H9 (cell line): ENCODE results near the gene WEE1. TPM values are rescaled to one million over a fixed set of nuclear protein-coding genes. Genes with fewer than 3 reads are reported as not detected.

ENCODE experiments used
- DNase-seq: peaks from one replicate; pipeline ENCODE4 v3.0.0-alpha.2; 2017
- H2AFZ ChIP-seq: one replicate; pipeline ENCODE4 v1.6.1; 2013; ENCODE audit warnings: mild to moderate bottlenecking, low read length, control low read depth, moderate library complexity
- H2AK5ac ChIP-seq: 2 replicates; pipeline ENCODE4 v1.6.1; 2013; ENCODE audit warnings: low read length, control low read depth, mixed read lengths; ENCODE audit not compliant: insufficient read length
- H2BK120ac ChIP-seq: one replicate; pipeline ENCODE4 v1.6.1; 2013; ENCODE audit warnings: low read depth, mild to moderate bottlenecking, low read length, control low read depth, inconsistent platforms; ENCODE audit not compliant: poor library complexity, severe bottlenecking
- H2BK12ac ChIP-seq: 2 replicates; pipeline ENCODE4 v1.6.1; 2013; ENCODE audit warnings: low read length, control low read depth, mixed read lengths, low read depth; ENCODE audit not compliant: insufficient read length
- H2BK15ac ChIP-seq: 2 replicates; pipeline ENCODE4 v1.6.1; 2013; ENCODE audit warnings: low read depth, low read length, control low read depth
- H2BK20ac ChIP-seq: one replicate; pipeline ENCODE4 v1.6.1; 2013; ENCODE audit warnings: low read depth, mild to moderate bottlenecking, low read length, control low read depth, inconsistent platforms; ENCODE audit not compliant: poor library complexity, severe bottlenecking
- H2BK5ac ChIP-seq: 2 replicates; pipeline ENCODE4 v1.6.1; 2013; ENCODE audit warnings: low read length, control low read depth, mixed read lengths; ENCODE audit not compliant: insufficient read length
- H3K14ac ChIP-seq: 2 replicates; pipeline ENCODE4 v1.6.1; 2013; ENCODE audit warnings: low read length, control low read depth; ENCODE audit not compliant: insufficient read depth
- H3K18ac ChIP-seq: 2 replicates; pipeline ENCODE4 v1.6.1; 2013; ENCODE audit warnings: low read depth, mild to moderate bottlenecking, mixed read lengths, low read length, control low read depth; ENCODE audit not compliant: insufficient read length
- H3K23ac ChIP-seq: 2 replicates; pipeline ENCODE4 v1.6.1; 2013; ENCODE audit warnings: low read length, control low read depth, mixed read lengths, low read depth; ENCODE audit not compliant: insufficient read length
- H3K23me2 ChIP-seq: 2 replicates; pipeline ENCODE4 v1.6.1; 2013; ENCODE audit warnings: low read depth, mild to moderate bottlenecking, mixed read lengths, low read length, control low read depth; ENCODE audit not compliant: insufficient read length, poor library complexity, severe bottlenecking
- H3K27ac ChIP-seq: 2 replicates; pipeline ENCODE4 v1.5.1; 2013; ENCODE audit warnings: low read length, control low read depth, mixed read lengths, low read depth; ENCODE audit not compliant: insufficient read length
- H3K27me3 ChIP-seq: 2 replicates; pipeline ENCODE4 v1.6.1; 2013; ENCODE audit warnings: low read length, control low read depth, inconsistent platforms; ENCODE audit not compliant: insufficient read depth
- H3K4ac ChIP-seq: 2 replicates; pipeline ENCODE4 v1.6.1; 2013; ENCODE audit warnings: low read depth, mild to moderate bottlenecking, control low read depth, inconsistent platforms, low read length, moderate library complexity
- H3K4me1 ChIP-seq: 2 replicates; pipeline ENCODE4 v1.6.1; 2013; ENCODE audit warnings: low read length, control low read depth, inconsistent platforms; ENCODE audit not compliant: insufficient read depth
- H3K4me2 ChIP-seq: 2 replicates; pipeline ENCODE4 v1.6.1; 2013; ENCODE audit warnings: low read length, control low read depth, mixed read lengths; ENCODE audit not compliant: insufficient read length, insufficient read depth
- H3K56ac ChIP-seq: 2 replicates; pipeline ENCODE4 v1.6.1; 2013; ENCODE audit warnings: low read depth, mild to moderate bottlenecking, mixed read lengths, low read length, control low read depth; ENCODE audit not compliant: insufficient read length
- H3K79me1 ChIP-seq: 2 replicates; pipeline ENCODE4 v1.6.1; 2013; ENCODE audit warnings: low read depth, mild to moderate bottlenecking, moderate library complexity, low read length, control low read depth, inconsistent platforms; ENCODE audit not compliant: insufficient read depth, poor library complexity, severe bottlenecking
- H3K79me2 ChIP-seq: 2 replicates; pipeline ENCODE4 v1.6.1; 2013; ENCODE audit warnings: low read length, control low read depth, inconsistent platforms; ENCODE audit not compliant: insufficient read depth
- H3K9ac ChIP-seq: 2 replicates; pipeline ENCODE4 v1.6.1; 2013; ENCODE audit warnings: low read length, control low read depth, mixed read lengths; ENCODE audit not compliant: insufficient read length; ENCODE audit errors: extremely low read depth
- H3K9me3 ChIP-seq: one replicate; pipeline ENCODE4 v1.6.1; 2013; ENCODE audit warnings: low read depth, low read length, inconsistent platforms; ENCODE audit not compliant: control insufficient read depth
- H3T11ph ChIP-seq: one replicate; pipeline ENCODE4 v1.6.1; 2013; ENCODE audit warnings: mild to moderate bottlenecking, low read length, control low read depth, inconsistent platforms
- H4K20me1 ChIP-seq: one replicate; pipeline ENCODE4 v1.6.1; 2013; ENCODE audit not compliant: control insufficient read depth, insufficient read length, insufficient read depth
- H4K5ac ChIP-seq: 2 replicates; pipeline ENCODE4 v1.6.1; 2013; ENCODE audit warnings: low read depth, mild to moderate bottlenecking, mixed read lengths, low read length, control low read depth; ENCODE audit not compliant: insufficient read length
- H4K8ac ChIP-seq: replicated peaks from 2 replicates; pipeline ENCODE4 v1.6.1; 2013; ENCODE audit warnings: low read length, control low read depth, mixed read lengths, low read depth; ENCODE audit not compliant: insufficient read length
- H4K91ac ChIP-seq: 2 replicates; pipeline ENCODE4 v1.6.1; 2013; ENCODE audit warnings: low read depth, mild to moderate bottlenecking, moderate library complexity, mixed read lengths, low read length, control low read depth; ENCODE audit not compliant: insufficient read length
- H3K27ac Mint-ChIP-seq, 3 experiments: 2 replicates in 2 of 3; 3 replicates in 1 of 3; pipeline ENCODE4 v1.8.0; 2020 to 2021; ENCODE audit warnings: mixed read lengths in 3 of 3, mild to moderate bottlenecking in 1 of 3, moderate library complexity in 1 of 3
- H3K27me3 Mint-ChIP-seq: 2 replicates; pipeline ENCODE4 v1.8.0; 2021; ENCODE audit warnings: low read depth, mild to moderate bottlenecking, moderate library complexity, mixed read lengths
- H3K36me3 Mint-ChIP-seq, 3 experiments: 2 replicates in 2 of 3; 3 replicates in 1 of 3; pipeline ENCODE4 v1.8.0; 2020 to 2021; ENCODE audit warnings: low read depth in 3 of 3, mixed read lengths in 3 of 3; ENCODE audit not compliant: insufficient read depth in 1 of 3
- H3K4me1 Mint-ChIP-seq, 2 experiments: 2 replicates each; pipeline ENCODE4 v1.8.0; 2020; ENCODE audit warnings: mixed read lengths in 2 of 2
- H3K4me3 Mint-ChIP-seq, 2 experiments: 2 replicates in 1 of 2; 3 replicates in 1 of 2; pipeline ENCODE4 v1.8.0; 2020 to 2021; ENCODE audit warnings: mild to moderate bottlenecking in 2 of 2, mixed read lengths in 2 of 2, moderate library complexity in 1 of 2
- H3K9me3 Mint-ChIP-seq, 2 experiments: 2 replicates in 1 of 2; 3 replicates in 1 of 2; pipeline ENCODE4 v1.8.0; 2020; ENCODE audit warnings: mild to moderate bottlenecking in 2 of 2, mixed read lengths in 2 of 2, moderate library complexity in 1 of 2
- CTCF ChIP-seq: fragments of 200-600 bp; sonication (generic); conservative IDR thresholded peaks from 3 replicates; pipeline ENCODE4 v1.8.0; 2021; ENCODE audit warnings: antibody characterized with exemption, mild to moderate bottlenecking
- WGBS: extraction: QIAGEN DNeasy Blood & Tissue Kit; methylation state at CpG from one replicate; pipeline ENCODE4 v1.1.7; 2013; ENCODE audit warnings: missing lambda C conversion rate, low lambda C conversion rate, mixed read lengths; ENCODE audit not compliant: insufficient read length; ENCODE audit errors: extremely low coverage; 5-methylcytosine and 5-hydroxymethylcytosine counted together
- total RNA-seq: library from RNA; stranded (reverse); gene quantifications from 2 replicates; pipeline ENCODE4 v1.2.1, GENCODE V29; 2021

The WEE1 gene
- total RNA-seq, 1 experiment from 2014 or later, result 142 TPM

- no peak overlapping the region for H3K9ac ChIP-seq
Measured at GRCh38 chr11:9605742-9606141, 32.3 kb downstream of the WEE1 start.

More at GRCh38 chr11:9605742-9606141, 32.3 kb downstream of the WEE1 start:
- Histone ChIP-seq H2BK120ac (no peak overlapping the region), H2BK15ac (no peak overlapping the region), H2BK20ac (no peak overlapping the region), H3K4me1 (peaks cover 5% of the 10 kb centered on the region; the same call in 1 of the 2 replicates), H3K18ac (no peak overlapping the region), H3K79me1 (no peaks in the 10 kb centered on the region), H4K8ac (no peak overlapping the region), H2AFZ (no peak overlapping the region), H2AK5ac (no peak overlapping the region), H3T11ph (no peak overlapping the region), H4K20me1 (no peaks in the 10 kb centered on the region), H3K56ac (no peak overlapping the region), H3K14ac (no peak overlapping the region), H3K27me3 (no peaks in the 10 kb centered on the region), H4K5ac (no peak overlapping the region), H2BK12ac (no peak overlapping the region), H2BK5ac (no peak overlapping the region), H3K23ac (no peak overlapping the region), H3K9me3 (no peaks in the 10 kb centered on the region), H3K23me2 (no peaks in the 10 kb centered on the region), H3K4ac (no peak overlapping the region), H3K4me2 (no peak overlapping the region), H4K91ac (no peak overlapping the region), H3K79me2 (no peaks in the 10 kb centered on the region), H3K27ac (no peak overlapping the region)
- Mint-ChIP-seq H3K9me3 (peaks cover 0 to 3% of the 10 kb centered on the region in 2 experiments; a peak in 2 of 5 replicates), H3K27ac (no peak overlapping the region), H3K4me1 (peaks cover 39 to 40% of the 10 kb centered on the region in 2 experiments), H3K27me3 (no peaks in the 10 kb centered on the region; the same call in 1 of the 2 replicates), H3K36me3 (peaks cover 0 to 4% (median 1%) of the 10 kb centered on the region in 3 experiments; a peak in 3 of 7 replicates), H3K4me3 (no peak overlapping the region)
- TF ChIP-seq CTCF, result no peak
- WGBS, result no CpG with 5 or more reads among the region's 5 CpGs
- no peak for DNase-seq
